Activated gamma-delta T cell treated with Interleukin-2 at 50 U/mL for 16 hours (primary cell): ENCODE measurements around the gene ERV3-1.
"Not testable (repeated sequence)": the region's sequence is repeated elsewhere in the genome, so short reads cannot be mapped to it uniquely, and the experiment has no call there.

Experiments
- DNase-seq: peaks from one replicate; pipeline ENCODE4 v3.0.0-alpha.2; 2020

Gene ERV3-1

GRCh38 chr7:64999165-65000004, 7.1 kb downstream of the ERV3-1 start:
- no peak for DNase-seq

GRCh38 chr7:64998865-64999164, 7.7 kb downstream of the ERV3-1 start:
- no peak for DNase-seq

DNA sequence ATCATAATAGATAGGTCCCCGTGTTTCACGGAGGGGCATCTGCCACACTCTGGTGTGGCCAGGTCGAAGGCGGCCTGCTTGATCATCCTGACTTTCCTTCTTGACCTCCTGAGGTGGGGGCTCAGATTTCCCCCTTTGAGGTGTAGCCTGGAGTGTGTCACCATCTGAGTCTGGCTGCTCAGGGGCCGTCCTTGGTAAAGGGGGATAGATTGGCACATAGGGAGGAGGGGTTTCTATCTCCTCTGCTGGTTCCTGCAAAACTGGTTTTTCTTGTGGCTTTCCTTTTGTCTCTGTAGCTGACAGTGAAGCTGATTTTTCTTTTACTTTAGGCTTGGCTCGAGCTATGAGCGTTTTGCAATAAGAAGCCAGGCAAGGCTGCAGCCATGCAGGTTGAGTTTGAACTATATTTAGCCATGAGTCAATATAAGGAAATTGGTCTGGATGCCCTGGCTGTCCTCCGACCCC, 8.5 kb downstream of the ERV3-1 start:
- DNase-seq, result no peak

- DNase-seq, result no peak
These were observed 9.2 kb downstream of the ERV3-1 start for GRCh38 chr7:64997164-64997908.

DNA sequence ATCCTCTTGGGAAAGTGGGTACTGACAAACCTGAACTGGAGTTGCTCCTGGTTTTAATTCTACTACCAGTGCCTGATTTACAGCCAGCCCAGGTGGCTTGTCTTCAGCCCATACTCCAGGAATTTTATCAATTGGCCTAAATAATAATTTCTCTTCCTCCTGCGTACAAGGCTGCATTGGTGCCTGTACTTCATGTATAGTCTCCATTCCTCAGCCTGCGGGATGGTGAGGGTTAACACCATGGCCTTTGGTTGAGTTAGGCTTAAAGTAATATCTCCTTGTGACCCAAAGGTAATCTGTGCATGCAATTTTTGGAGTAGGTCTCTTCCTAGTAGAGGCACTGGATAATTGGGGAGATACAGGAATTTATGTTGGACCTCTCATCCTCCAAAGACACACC, 10.2 kb downstream of the ERV3-1 start:
- no peak for DNase-seq

DNA sequence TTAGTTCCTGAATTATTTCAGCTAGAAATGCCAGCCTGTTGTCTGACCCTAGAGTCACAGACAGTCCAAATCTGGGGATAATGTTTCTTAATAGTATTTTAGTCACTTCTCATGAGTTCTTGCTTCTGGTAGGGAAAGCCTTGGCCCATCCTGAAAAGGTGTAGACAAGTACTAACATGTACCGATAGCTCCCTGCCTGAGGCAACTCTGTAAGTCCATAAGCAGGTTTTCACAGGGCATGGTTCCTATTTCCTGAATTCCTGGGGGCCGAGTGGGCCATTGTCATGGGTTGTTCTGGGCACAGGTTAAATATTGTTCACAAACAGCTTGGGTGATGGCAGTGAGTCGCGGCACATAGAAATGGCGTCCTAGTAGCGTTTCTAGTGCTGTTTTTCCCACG, 12.6 kb downstream of the ERV3-1 start:
- DNase-seq, result no peak

DNA sequence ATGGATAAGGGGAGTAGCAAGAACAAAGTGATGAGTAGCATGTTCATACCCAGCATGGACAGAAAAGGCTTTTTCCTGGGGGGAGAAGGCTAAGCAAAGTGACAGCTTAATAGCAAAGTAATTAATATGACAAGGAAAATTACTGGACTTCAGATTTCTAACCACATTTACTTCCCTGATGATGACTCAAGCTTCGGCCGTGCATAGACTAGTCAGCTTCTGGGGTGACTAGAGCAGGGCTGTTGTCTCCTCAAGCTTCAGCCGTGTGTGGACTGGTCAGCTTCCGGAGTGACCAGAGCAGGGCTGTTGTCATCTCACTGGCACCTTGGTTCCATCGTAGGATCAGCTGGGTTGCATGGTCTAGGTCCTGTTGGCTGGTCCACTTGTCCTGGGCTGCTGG, 13.5 kb downstream of the ERV3-1 start:
- DNase-seq, result no peak

DNA sequence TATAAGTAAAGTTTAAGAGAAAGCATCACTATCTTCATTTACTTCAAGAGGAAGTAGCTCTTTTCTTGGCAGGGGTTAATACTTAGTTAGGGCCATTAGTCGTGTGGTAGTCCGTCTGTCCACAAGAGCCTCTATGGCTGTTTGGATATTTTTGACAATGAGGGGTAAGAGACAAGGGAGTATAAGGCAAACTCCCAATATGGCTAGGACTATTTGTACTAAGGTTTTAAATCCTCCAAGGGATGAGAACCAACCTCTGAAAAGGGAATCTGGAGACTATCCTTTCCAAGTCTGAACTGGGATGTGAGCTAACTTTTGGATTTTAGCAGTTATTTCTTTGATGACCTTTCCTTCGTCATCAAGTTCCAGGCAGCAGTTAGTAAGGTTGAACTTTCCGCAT, 15.6 kb downstream of the ERV3-1 start, which contains the start of gene ZNF117:
TSS of gene ZNF117 (minus strand) at position 101 of the 400 bp plus-strand sequence.
- no peak for DNase-seq

DNA sequence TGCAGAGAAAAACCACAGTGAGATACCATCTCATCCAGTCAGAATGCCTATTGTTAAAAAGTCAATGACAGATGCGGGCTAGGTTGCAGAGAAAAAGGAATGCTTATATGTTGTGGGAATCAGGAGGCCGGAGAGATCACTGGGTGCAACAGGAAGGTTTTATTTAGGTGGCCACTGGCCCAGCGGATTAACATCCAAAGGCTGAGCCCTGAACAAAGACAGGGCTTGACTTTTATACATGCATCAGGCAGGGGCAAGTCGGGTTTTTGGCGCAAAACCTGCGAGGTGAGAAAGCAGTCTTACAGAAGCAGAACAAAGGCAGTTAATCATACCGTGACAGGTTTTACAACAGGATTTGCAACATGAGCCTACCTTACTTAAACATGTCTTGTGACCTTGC, 16.3 kb downstream of the ERV3-1 start:
- DNase-seq, result no peak

GRCh38 chr7:64978497-64979203, 27.8 kb downstream of the ERV3-1 start:
- DNase-seq, result no peak

- no peak for DNase-seq
These were observed 40.9 kb downstream of the ERV3-1 start for GRCh38 chr7:64965594-64965993.

DNA sequence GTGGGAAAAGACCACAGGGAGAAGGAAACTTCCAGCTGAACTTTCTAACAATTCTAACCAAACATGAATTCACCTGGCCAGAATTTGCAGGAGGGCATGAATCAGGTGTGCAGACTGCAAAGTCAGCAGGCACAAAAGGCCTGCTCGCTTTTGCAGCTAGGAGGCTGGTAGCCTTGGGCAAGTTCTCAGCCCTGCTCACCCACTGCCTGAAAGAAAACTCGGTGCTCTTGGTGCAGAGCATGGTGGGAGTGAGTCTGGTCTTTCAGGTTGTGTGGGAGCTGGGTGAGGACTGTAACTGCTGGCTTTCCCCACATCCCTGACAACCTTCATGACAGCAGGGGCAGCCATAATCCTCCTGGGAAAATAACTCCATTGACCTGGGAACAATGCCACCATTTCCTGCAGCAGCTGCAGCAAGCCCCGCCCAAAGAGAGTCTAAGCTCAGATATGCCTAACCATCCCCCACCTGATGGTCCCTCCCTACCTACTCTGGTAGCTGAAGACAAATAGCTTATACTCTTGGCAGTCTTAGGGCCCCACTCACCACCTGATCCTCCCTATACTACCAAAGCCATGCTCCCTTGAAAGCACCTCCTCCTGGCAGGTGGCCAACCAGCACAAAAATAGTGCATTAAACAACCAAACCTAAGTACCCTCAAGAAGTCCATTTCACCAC, 47.3 kb downstream of the ERV3-1 start:
- no peak for DNase-seq

DNA sequence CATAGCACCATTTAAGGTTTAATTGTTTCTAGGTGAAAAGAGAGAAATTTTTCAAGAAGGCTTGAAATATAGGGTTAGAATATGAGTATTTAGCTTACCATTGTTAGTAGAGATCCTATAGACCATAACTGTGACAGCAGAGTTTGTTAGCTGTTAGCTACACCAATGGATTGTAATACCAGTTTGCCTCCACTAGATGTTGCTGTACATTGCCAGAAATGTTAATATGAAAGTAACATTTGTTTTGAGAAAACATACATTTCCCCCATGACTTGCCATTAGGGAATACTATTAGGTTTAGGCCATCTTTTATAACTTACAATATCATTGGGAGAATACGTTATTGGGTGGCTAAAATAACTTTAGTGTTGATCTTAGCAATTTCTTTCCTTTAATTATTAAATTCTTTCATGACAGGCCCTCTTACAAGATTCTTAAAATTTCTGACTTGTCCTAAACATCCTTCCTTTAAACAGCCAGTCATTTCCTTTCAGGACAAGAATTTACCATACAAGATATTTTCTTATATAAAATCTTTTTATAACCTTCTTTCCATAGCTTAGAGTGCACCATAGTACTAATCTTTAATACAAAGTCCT, 55.1 kb downstream of the ERV3-1 start:
- no peak for DNase-seq

DNA sequence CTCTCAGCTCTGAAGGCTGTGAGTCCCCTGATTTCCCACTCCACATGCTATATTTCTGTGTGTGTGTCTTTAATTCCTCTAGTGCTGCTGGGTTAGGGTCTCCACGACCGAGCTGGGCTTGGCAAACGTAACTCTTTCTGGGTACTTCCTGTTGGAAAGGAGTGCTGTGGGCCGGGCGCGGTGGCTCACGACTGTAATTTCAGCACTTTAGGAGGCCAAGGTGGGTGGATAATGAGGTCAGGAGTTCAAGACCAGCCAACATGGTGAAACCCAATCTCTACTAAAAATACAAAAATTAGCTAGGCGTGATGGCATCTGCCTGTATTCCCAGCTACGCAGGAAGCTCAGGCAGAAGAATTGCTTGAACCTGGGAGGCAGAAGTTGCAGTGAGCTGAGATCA, 55.8 kb downstream of the ERV3-1 start:
- not testable (repeated sequence) for DNase-seq

DNA sequence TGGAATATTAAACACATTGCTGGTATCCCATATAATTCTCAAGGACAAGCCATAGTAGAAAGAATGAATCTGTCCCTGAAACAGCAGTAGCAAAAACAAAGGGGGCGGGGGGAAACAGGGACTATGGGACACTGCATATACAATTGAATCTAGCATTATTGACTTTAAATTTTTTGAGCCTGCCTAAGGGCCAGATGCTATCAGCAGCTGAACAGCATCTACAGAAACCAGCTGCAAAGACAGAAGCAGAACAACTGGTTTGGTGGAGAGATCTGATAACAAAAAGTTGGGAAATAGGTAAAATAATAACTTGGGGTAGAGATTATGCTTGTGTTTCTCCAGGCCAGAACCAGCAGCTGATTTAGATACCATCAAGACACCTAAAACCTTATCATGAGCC, 57.7 kb downstream of the ERV3-1 start:
- not testable (repeated sequence) for DNase-seq

DNA sequence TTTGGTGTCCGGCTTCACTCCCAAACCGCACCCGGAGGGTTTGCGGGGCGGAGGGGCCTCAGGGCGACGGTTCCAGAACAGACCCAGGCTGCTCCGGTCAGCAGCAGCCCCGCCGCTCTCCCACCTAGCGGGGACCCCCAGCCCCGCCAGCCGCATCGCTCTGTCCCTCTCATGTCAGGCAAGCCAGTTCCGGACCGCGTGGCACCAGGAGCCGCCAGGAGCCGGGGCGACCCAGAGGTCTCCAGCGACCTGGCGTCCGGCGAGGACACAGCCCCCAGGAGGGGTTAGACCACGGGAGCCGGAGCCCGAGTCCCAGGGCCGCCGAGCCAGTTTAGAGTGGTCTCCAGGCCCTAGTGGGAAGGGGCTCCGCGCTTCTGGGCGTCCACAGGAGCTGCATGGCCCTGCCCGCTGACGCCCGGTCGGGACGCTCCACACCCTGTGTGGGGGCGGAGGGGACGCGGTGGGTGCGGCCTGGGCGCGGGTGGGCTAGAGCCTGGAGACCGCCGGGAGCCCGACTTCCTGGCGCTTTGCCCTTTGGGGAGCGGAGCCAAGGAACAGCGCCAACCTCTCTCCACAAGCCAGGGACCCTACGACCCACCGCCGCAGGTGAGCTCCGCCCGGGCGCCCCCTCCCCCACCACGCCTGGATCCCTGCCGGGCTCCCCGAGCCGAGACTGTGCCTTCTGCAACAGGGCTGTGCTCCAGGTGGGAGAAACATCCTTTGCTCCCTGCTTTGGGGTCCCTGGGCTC, 59.1 kb downstream of the ERV3-1 start:
- DNase-seq, result no peak

DNA sequence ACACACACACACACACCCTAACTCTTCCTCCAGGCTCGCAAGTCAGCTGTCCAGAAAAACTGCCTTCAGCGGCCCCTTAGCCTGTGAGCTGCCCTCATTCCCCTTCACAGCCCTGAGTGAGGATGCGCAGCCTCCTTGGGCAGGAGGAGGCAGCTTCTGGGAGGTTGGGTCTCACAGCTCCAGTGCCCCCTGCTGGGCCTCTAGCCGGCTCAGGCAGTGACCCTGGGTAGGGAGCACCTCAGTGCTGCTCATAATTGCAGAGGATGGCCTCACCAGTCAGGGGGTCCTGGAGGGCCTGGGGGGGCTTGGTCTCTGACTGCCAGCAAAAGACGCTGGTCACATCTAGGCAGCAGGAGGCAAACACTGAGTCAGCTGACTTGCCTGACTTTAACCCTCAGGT, 59.7 kb downstream of the ERV3-1 start:
- no peak for DNase-seq

GRCh38 chr7:64945503-64946175, 60.8 kb downstream of the ERV3-1 start:
- no peak for DNase-seq

GRCh38 chr7:64944667-64945502, 61.6 kb downstream of the ERV3-1 start:
- not testable (repeated sequence) for DNase-seq
